Frontal cortex (tissue), 4 donors: Measurements from ENCODE around the gene MMADHC. TPM values are rescaled to one million over a fixed set of nuclear protein-coding genes. Genes with fewer than 3 reads are reported as not detected.

Experiments
- DNase-seq, 2 donors: peaks; one replicate each; pipeline ENCODE4 v3.0.0; 2012; ENCODE audit warnings: low spot score in 2 of 2
- FAIRE-seq: peaks from 2 replicates; lab custom pipeline; 2012; peaks lifted over from hg19 to GRCh38; lab: Jason Lieb, UNC
- small RNA-seq: library from RNA; depleted of rRNA; stranded (forward); fragments of <200 nt; gene quantifications from one replicate; pipeline ENCODE3, GENCODE V24; 2014
- total RNA-seq: library from RNA; depleted of rRNA; stranded (reverse); fragments of >200 nt; gene quantifications from one replicate; pipeline ENCODE4 v1.2.3, GENCODE V29; 2014
- donor health status: control.
- donor health status: control.
- donor health status: control.

MMADHC gene
- total RNA-seq, 1 donor from 2014 or later, result 147 TPM

- DNase-seq, result no peak
- no peak for FAIRE-seq
Measured at GRCh38 chr2:149559341-149560068, 28.1 kb downstream of the MMADHC start.

GRCh38 chr2:149556452-149556851, 31.1 kb downstream of the MMADHC start:
- FAIRE-seq (no peak), DNase-seq (no peak)

- FAIRE-seq (no peak), DNase-seq (no peak)
Measured at GRCh38 chr2:149552830-149553229, 34.7 kb downstream of the MMADHC start.

GRCh38 chr2:149552226-149552625, 35.3 kb downstream of the MMADHC start:
- DNase-seq (no peak), FAIRE-seq (no peak)

- FAIRE-seq (no peak), DNase-seq (no peak)
Measured at GRCh38 chr2:149544692-149545091, 42.9 kb downstream of the MMADHC start.

GRCh38 chr2:149543845-149544244, 43.7 kb downstream of the MMADHC start:
- FAIRE-seq, result no peak
- no peak for DNase-seq

- FAIRE-seq, result no peak
Measured at GRCh38 chr2:149540138-149540537, 47.4 kb downstream of the MMADHC start.

GRCh38 chr2:149538138-149538833, 49.3 kb downstream of the MMADHC start:
- FAIRE-seq, result no peak
- DNase-seq, result no peak

More at GRCh38 chr2:149540138-149540537, 47.4 kb downstream of the MMADHC start:
- no peak for DNase-seq

- DNase-seq (no peak), FAIRE-seq (no peak)
Measured at GRCh38 chr2:149537092-149537726, 50.4 kb downstream of the MMADHC start.

- no peak for FAIRE-seq
- no peak for DNase-seq
Measured at GRCh38 chr2:149536649-149537048, 50.9 kb downstream of the MMADHC start.

GRCh38 chr2:149534674-149535073, 52.9 kb downstream of the MMADHC start:
- FAIRE-seq (no peak), DNase-seq (no peak)

- no peak for FAIRE-seq
- DNase-seq, result no peak
Measured at GRCh38 chr2:149528983-149529382, 58.6 kb downstream of the MMADHC start.

GRCh38 chr2:149527998-149528755, 59.4 kb downstream of the MMADHC start:
- DNase-seq (no peak), FAIRE-seq (no peak)

- FAIRE-seq, result no peak
- no peak for DNase-seq
Measured at GRCh38 chr2:149526689-149527088, 60.9 kb downstream of the MMADHC start.

GRCh38 chr2:149525323-149525722, 62.3 kb downstream of the MMADHC start:
- DNase-seq (no peak), FAIRE-seq (no peak)

Small RNAs within 50 kb of the gene (small RNA-seq; reads per million reads assigned to genes)
- not detected for gene RNU6-601P
